H1 (cell line): Measurements from ENCODE around the gene ZBTB20. TPM values are rescaled to one million over a fixed set of nuclear protein-coding genes. Genes with fewer than 3 reads are reported as not detected.

Source experiments
- CTCF ChIA-PET: fragments of 300-600 bp; sonication (Branson Sonifier 250); formaldehyde crosslinking; loops from one replicate; lab custom pipeline; 2021; ENCODE audit not compliant: partially characterized antibody; lab: Charles Lee
- POLR2A ChIA-PET: fragments of 300-600 bp; sonication (Branson Sonifier 250); formaldehyde crosslinking; loops from one replicate; lab custom pipeline; 2021; ENCODE audit warnings: inconsistent platforms; ENCODE audit not compliant: partially characterized antibody; lab: Charles Lee
- DNase-seq, 2 experiments: peaks; one replicate each; pipeline versions ENCODE4 v3.0.0 to v3.0.0-alpha.2; 2010 to 2022; ENCODE audit warnings: low spot score in 2 of 2, low read depth in 1 of 2, mixed read lengths in 1 of 2
- FAIRE-seq: peaks from 2 replicates; lab custom pipeline; 2011; peaks lifted over from hg19 to GRCh38; lab: Jason Lieb, UNC
- H2AFZ ChIP-seq: 2 replicates; pipeline ENCODE4 v1.8.1; 2012; ENCODE audit warnings: low read length, inconsistent platforms
- H2AK5ac ChIP-seq: 2 replicates; pipeline ENCODE4 v1.6.1; 2013; ENCODE audit warnings: low read depth, low read length
- H2BK120ac ChIP-seq: replicated peaks from 2 replicates; pipeline ENCODE3; 2013; ENCODE audit warnings: low read depth, low read length, inconsistent platforms
- H2BK12ac ChIP-seq: 2 replicates; pipeline ENCODE4 v1.6.1; 2013; ENCODE audit warnings: low read depth, low read length
- H2BK15ac ChIP-seq: 2 replicates; pipeline ENCODE4 v1.6.1; 2013; ENCODE audit warnings: low read length
- H2BK20ac ChIP-seq: 2 replicates; pipeline ENCODE4 v1.6.1; 2013; ENCODE audit warnings: low read length
- H2BK5ac ChIP-seq: 2 replicates; pipeline ENCODE4 v1.6.1; 2013; ENCODE audit warnings: low read depth, low read length
- H3K14ac ChIP-seq: 2 replicates; pipeline ENCODE4 v1.6.1; 2013; ENCODE audit warnings: inconsistent platforms; ENCODE audit not compliant: insufficient read length
- H3K18ac ChIP-seq: 2 replicates; pipeline ENCODE4 v1.6.1; 2013; ENCODE audit warnings: low read length; ENCODE audit errors: extremely low read depth
- H3K23ac ChIP-seq: 2 replicates; pipeline ENCODE4 v1.6.1; 2013; ENCODE audit warnings: inconsistent platforms; ENCODE audit not compliant: insufficient read length
- H3K23me2 ChIP-seq: 2 replicates; pipeline ENCODE4 v1.6.1; 2013; ENCODE audit warnings: low read depth, low read length
- H3K27ac ChIP-seq: 2 replicates; pipeline ENCODE4 v1.6.1; 2011; ENCODE audit warnings: low read depth, low read length, inconsistent platforms
- H3K27me3 ChIP-seq, 4 experiments: replicated peaks in 1 of 4; 1 replicate in 1 of 4; 2 replicates in 3 of 4; pipeline versions ENCODE4 v1.6.1 to v1.8.1; 2011 to 2013; ENCODE audit warnings: low read length in 3 of 4, mild to moderate bottlenecking in 3 of 4, inconsistent platforms in 2 of 4, mixed read lengths in 2 of 4, moderate library complexity in 1 of 4; ENCODE audit not compliant: control insufficient read depth in 3 of 4, insufficient read depth in 3 of 4; ENCODE audit errors: extremely low read depth in 1 of 4
- H3K36me3 ChIP-seq, 4 experiments: 2 replicates each; pipeline versions ENCODE4 v1.6.1 to v1.8.1; 2011 to 2013; ENCODE audit warnings: mild to moderate bottlenecking in 4 of 4, low read length in 3 of 4, moderate library complexity in 2 of 4, control low read depth in 1 of 4, inconsistent platforms in 1 of 4; ENCODE audit not compliant: insufficient read depth in 4 of 4, control insufficient read depth in 2 of 4
- H3K4ac ChIP-seq: replicated peaks from 2 replicates; pipeline ENCODE3; 2013; ENCODE audit warnings: low read length, low read depth, mixed read lengths, inconsistent platforms; ENCODE audit not compliant: insufficient read length
- H3K4me1 ChIP-seq, 4 experiments: replicated peaks in 1 of 4; 1 replicate in 1 of 4; 2 replicates in 3 of 4; pipeline versions ENCODE4 v1.6.1 to v1.8.1; 2011 to 2013; ENCODE audit warnings: low read length in 3 of 4, inconsistent platforms in 2 of 4, mixed read lengths in 1 of 4; ENCODE audit not compliant: insufficient read depth in 4 of 4, control insufficient read depth in 3 of 4
- H3K4me2 ChIP-seq, 2 experiments: 2 replicates each; pipeline versions ENCODE4 v1.6.1 to v1.8.1; 2011 to 2013; ENCODE audit warnings: low read depth in 2 of 2, low read length in 2 of 2, control low read depth in 1 of 2, inconsistent platforms in 1 of 2, mild to moderate bottlenecking in 1 of 2; ENCODE audit not compliant: insufficient read depth in 1 of 2
- H3K4me3 ChIP-seq, 4 experiments: fragments of 200-600, 300-600 bp in 1 of 4; sonication (generic), shearing (Covaris generic), sonication (Bioruptor Twin) in 1 of 4; 2 replicates each; pipeline versions ENCODE4 v1.5.1 to v1.8.1; 2011 to 2016; ENCODE audit warnings: low read length in 4 of 4, low read depth in 3 of 4, control low read depth in 2 of 4, inconsistent platforms in 2 of 4, mild to moderate bottlenecking in 2 of 4, mixed read lengths in 1 of 4, moderate library complexity in 1 of 4; ENCODE audit not compliant: insufficient read depth in 2 of 4; ENCODE audit errors: extremely low read depth in 1 of 4
- H3K56ac ChIP-seq: replicated peaks from 2 replicates; pipeline ENCODE3; 2013; ENCODE audit warnings: low read depth, mild to moderate bottlenecking, mixed read lengths, low read length, inconsistent platforms; ENCODE audit not compliant: insufficient read length
- H3K79me1 ChIP-seq: 2 replicates; pipeline ENCODE4 v1.6.1; 2013; ENCODE audit warnings: low read depth, low read length, control low read depth
- H3K79me2 ChIP-seq, 2 experiments: 2 replicates each; pipeline versions ENCODE4 v1.6.1 to v1.8.1; 2012 to 2013; ENCODE audit warnings: low read length in 2 of 2, mild to moderate bottlenecking in 2 of 2, inconsistent platforms in 1 of 2; ENCODE audit not compliant: insufficient read depth in 2 of 2, control insufficient read depth in 1 of 2
- H3K9ac ChIP-seq, 4 experiments: replicated peaks in 1 of 4; 1 replicate in 1 of 4; 2 replicates in 3 of 4; pipeline versions ENCODE4 v1.6.1 to v1.8.1; 2011 to 2013; ENCODE audit warnings: low read depth in 3 of 4, low read length in 3 of 4, control low read depth in 2 of 4, mild to moderate bottlenecking in 2 of 4, moderate library complexity in 2 of 4, inconsistent platforms in 1 of 4; ENCODE audit errors: extremely low read depth in 1 of 4
- H3K9me3 ChIP-seq, 2 experiments: 2 replicates each; pipeline versions ENCODE4 v1.6.1 to v1.8.1; 2012 to 2013; ENCODE audit warnings: mild to moderate bottlenecking in 2 of 2, moderate library complexity in 2 of 2, control low read depth in 1 of 2, inconsistent platforms in 1 of 2, low read depth in 1 of 2, low read length in 1 of 2, mixed read lengths in 1 of 2; ENCODE audit not compliant: insufficient read depth in 2 of 2
- H4K20me1 ChIP-seq, 2 experiments: replicated peaks in 1 of 2; 2 replicates each; pipeline versions ENCODE3 to v1.8.1; 2011 to 2013; ENCODE audit warnings: inconsistent platforms in 2 of 2, low read length in 2 of 2, mild to moderate bottlenecking in 1 of 2; ENCODE audit not compliant: insufficient read depth in 2 of 2, control insufficient read depth in 1 of 2
- H4K5ac ChIP-seq: 2 replicates; pipeline ENCODE4 v1.6.1; 2013; ENCODE audit warnings: low read length, low read depth, mixed read lengths, inconsistent platforms; ENCODE audit not compliant: insufficient read length
- H4K8ac ChIP-seq: 2 replicates; pipeline ENCODE4 v1.8.0; 2013; ENCODE audit warnings: mild to moderate bottlenecking, moderate library complexity, low read length, inconsistent platforms; ENCODE audit not compliant: insufficient read depth; ENCODE audit errors: extremely low read depth
- H4K91ac ChIP-seq: replicated peaks from 2 replicates; pipeline ENCODE3; 2013; ENCODE audit warnings: low read length, mixed read lengths, inconsistent platforms; ENCODE audit not compliant: insufficient read length
- HDAC2 ChIP-seq, 2 experiments: fragments of 300-600 bp in 1 of 2; sonication (generic) in 1 of 2; IDR thresholded peaks; 2 replicates each; pipeline ENCODE4 v1.6.1; 2011 to 2012; ENCODE audit warnings: low read depth in 2 of 2, low read length in 2 of 2, mild to moderate bottlenecking in 2 of 2, moderate library complexity in 2 of 2, borderline replicate concordance in 1 of 2, inconsistent platforms in 1 of 2
- RAD21 ChIP-seq, 2 experiments: IDR thresholded peaks in 1 of 2; conservative IDR thresholded peaks in 1 of 2; 2 replicates each; pipeline ENCODE4 v1.6.1; 2011; ENCODE audit warnings: low read depth in 2 of 2, low read length in 2 of 2, improper control_type of control experiment in 1 of 2, inconsistent platforms in 1 of 2, mild to moderate bottlenecking in 1 of 2, moderate library complexity in 1 of 2
- WGBS, 2 experiments: shearing (Covaris generic) in 1 of 2; methylation state at CpG; one replicate each; pipeline versions ENCODE4 v1.1.6 to v1.1.7; 2013 to 2015; ENCODE audit warnings: low lambda C conversion rate in 2 of 2, mixed read lengths in 2 of 2, inconsistent platforms in 1 of 2, low coverage in 1 of 2, missing lambda C conversion rate in 1 of 2; ENCODE audit not compliant: insufficient replicate concordance in 2 of 2, insufficient coverage in 1 of 2, insufficient read length in 1 of 2; ENCODE audit errors: extremely low coverage in 1 of 2, missing lambda C conversion rate in 1 of 2; 5-methylcytosine and 5-hydroxymethylcytosine counted together
- polyA plus RNA-seq, 7 experiments: library from polyadenylated mRNA; depleted of rRNA in 3 of 7; stranded (reverse) in 5 of 7; unstranded in 2 of 7; fragments of >200 nt in 5 of 7; fragments of 200-250 nt in 2 of 7; gene quantifications; 1 replicate in 5 of 7; 2 replicates in 1 of 7; 4 replicates in 1 of 7; pipeline versions ENCODE4 v1.2.1 to v1.2.3, GENCODE V29; 2011 to 2013; ENCODE audit warnings: missing spikeins in 2 of 7, mixed read lengths in 2 of 7
- total RNA-seq: library from RNA; stranded (reverse); fragmentation: NEBNext Ultra II Directional; extraction: Animal tissue kit (Norgen Biotek cat#: 25700); gene quantifications from 2 replicates; pipeline ENCODE4 v1.2.1, GENCODE V29; 2021

ZBTB20 gene
- total and polyA plus RNA-seq, 2 of the 8 experiments (the other 6 are each of a cell fraction or from before 2014, with no cell fraction given), result 0.35 to 1.3 TPM

DNA sequence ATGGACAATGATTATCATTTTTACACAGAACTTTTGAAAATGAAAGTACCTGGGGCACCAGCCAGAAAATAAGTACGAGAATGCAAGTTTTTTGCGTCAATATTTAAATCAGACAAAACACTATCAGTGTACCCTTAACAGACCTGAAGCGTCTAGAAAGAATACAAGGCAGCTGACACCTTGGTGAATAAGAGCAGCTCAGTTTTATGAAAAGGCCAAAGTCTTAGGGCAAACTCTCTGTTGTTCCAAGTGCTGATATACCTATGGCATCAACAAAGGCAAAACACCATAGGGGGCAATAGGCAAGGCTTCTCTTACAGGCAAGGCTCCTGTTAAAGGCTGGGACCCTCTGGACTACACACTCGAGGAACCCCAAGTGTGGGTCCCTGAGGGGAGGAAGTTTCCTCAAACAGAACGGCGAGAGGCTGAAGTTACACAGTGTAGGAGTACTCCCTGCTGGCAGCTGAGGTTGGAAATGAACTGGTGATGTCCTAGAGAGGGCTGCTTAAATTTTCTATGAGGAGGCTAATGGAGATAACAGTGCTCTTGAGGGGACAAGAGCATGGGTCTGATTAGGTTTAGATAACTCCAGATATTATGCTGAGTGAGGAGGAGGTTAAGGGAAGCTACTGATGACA is 562.2 kb downstream of the ZBTB20 start:
- Histone ChIP-seq H3K27me3 (no peaks in the 10 kb centered on the region), H3K9me3 (no peaks in the 10 kb centered on the region), H2BK15ac (no peak overlapping the region), H4K8ac (no peak overlapping the region), H2BK120ac (no peak overlapping the region)
- CTCF ChIA-PET, result interaction anchor here (0.7 to 2.0 kb wide), 7 partner anchors 10 to 1041 kb away, joined by 3 to 7 read pairs (median 4); no protein-coding TSS in a partner anchor
- no peak for TF ChIP-seq HDAC2 (IDR thresholded peaks at IDR 0.05; ENCODE audit: borderline replicate concordance in 1 of 2, low read depth in 2 of 2, low read length in 2 of 2)
- peak; percentile 3 to 24; a peak in 1 of 4 replicates for TF ChIP-seq RAD21 (IDR thresholded peaks at IDR 0.05 in 1 of 2, conservative IDR thresholded peaks at IDR 0.05 in 1 of 2; ENCODE audit: low read depth in 2 of 2, low read length in 2 of 2)
- TF ChIP-seq, all 59 proteins: peak for 1
- no peaks in the 10 kb centered on the region for H3K23me2 ChIP-seq
- H3K18ac ChIP-seq, result no peak overlapping the region; the same call in 1 of the 2 replicates
- H2BK20ac ChIP-seq, result no peak overlapping the region
- DNase-seq, result no peak
- H4K20me1 ChIP-seq, result no peaks in the 10 kb centered on the region
- H2AK5ac ChIP-seq, result no peak overlapping the region
- H3K4me2 ChIP-seq, result no peak overlapping the region
- POLR2A ChIA-PET, result no interaction called here
- H3K4me3 ChIP-seq, result no peak overlapping the region
- FAIRE-seq, result peak; percentile 42
- H2BK5ac ChIP-seq, result no peak overlapping the region
- H2AFZ ChIP-seq, result no peak overlapping the region
- no peak overlapping the region for H2BK12ac ChIP-seq
- no peak overlapping the region for H3K23ac ChIP-seq
- no peak overlapping the region for H3K4ac ChIP-seq
- H3K4me1 ChIP-seq, result peaks cover 0 to 3% (median 0%) of the 10 kb centered on the region in 4 experiments; a peak in 2 of 7 replicates
- no peak overlapping the region for H3K27ac ChIP-seq
- no peaks in the 10 kb centered on the region for H3K79me2 ChIP-seq
- H3K14ac ChIP-seq, result no peak overlapping the region
- no peaks in the 10 kb centered on the region for H3K79me1 ChIP-seq
- H4K5ac ChIP-seq, result no peak overlapping the region
- H4K91ac ChIP-seq, result no peak overlapping the region
- WGBS, 2 experiments, result 85% methylated on average over 6 of the region's 6 CpGs; no CpG with 5 or more reads in 1 of the 2 experiments
- H3K36me3 ChIP-seq, result no peaks in the 10 kb centered on the region
- no peak overlapping the region for H3K9ac ChIP-seq
- H3K56ac ChIP-seq, result no peak overlapping the region
